IPS-18c (cell line): Measurements from ENCODE around the gene CA5A.
"Not testable (repeated sequence)": the region's sequence is repeated elsewhere in the genome, so short reads cannot be mapped to it uniquely, and the experiment has no call there.

Source experiments
- H3K4me3 ChIP-seq: 2 replicates; pipeline ENCODE4 v1.7.0; 2013; ENCODE audit warnings: low read depth, mild to moderate bottlenecking, low read length, moderate library complexity; ENCODE audit not compliant: insufficient read depth
- H3K9me3 ChIP-seq: one replicate; pipeline ENCODE4 v1.6.1; 2013; ENCODE audit warnings: mild to moderate bottlenecking, low read length, moderate library complexity; ENCODE audit not compliant: control insufficient read depth, insufficient read depth

Gene CA5A

DNA sequence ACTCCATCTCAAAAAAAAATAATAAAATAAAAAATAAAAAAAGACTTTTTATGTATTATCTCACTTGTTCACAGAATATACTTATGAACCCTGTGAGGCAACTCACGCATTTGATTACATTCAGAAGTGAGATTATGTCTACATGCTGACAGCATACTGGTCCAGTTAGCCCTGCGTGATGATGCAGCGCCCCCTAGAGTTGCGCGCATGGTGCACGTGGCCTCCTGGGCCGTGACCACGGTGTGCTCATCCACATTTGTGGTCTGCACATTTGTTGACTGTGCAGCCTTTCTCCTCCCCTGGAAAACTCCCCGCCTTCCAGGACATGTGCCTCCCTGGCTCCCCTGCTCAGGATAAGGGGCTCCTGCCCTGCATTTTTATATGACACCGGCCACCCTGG is 46.6 kb downstream of the CA5A start:
- H3K9me3 ChIP-seq, H3K4me3 ChIP-seq: not testable (repeated sequence)

DNA sequence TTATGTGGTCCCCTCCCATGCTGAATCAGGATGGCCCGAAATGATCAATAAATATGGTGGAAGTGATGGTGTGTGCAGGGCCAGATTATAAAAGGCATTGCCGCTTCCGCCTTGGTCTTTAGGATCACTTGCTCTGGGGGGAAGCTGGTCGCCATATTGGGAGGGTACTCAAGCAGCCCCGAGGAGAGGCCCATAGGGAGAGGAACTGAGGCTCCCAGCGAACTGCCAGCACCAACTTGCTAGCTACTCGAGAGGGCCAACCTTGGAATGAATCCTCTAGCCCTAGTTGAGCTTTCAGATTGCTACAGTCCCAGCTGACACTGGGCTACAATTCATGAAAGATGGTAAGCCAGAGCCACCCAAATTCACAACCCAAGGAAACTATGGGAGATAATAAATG is 48.0 kb downstream of the CA5A start:
- H3K9me3 ChIP-seq, H3K4me3 ChIP-seq: not testable (repeated sequence)

DNA sequence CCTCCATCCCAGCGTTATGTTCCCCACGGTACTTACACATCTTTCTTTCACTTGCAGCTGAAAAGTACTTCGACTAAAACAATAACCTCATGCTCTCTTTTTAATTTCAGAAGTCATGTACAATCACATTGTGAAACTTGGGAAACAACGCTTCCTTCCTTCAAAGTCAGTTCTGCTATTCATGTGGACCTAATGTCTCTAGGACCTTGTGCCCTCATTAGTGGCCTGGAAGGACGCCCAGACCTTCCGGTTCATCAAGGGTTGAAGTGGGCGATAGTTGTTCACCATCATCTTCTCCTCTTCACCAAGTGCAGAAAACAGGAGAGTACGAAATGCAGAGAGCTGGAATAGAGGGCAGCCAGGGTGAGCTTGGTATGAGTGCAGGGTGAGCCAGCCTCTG is 48.4 kb downstream of the CA5A start:
- H3K9me3 ChIP-seq, H3K4me3 ChIP-seq: not testable (repeated sequence)

DNA sequence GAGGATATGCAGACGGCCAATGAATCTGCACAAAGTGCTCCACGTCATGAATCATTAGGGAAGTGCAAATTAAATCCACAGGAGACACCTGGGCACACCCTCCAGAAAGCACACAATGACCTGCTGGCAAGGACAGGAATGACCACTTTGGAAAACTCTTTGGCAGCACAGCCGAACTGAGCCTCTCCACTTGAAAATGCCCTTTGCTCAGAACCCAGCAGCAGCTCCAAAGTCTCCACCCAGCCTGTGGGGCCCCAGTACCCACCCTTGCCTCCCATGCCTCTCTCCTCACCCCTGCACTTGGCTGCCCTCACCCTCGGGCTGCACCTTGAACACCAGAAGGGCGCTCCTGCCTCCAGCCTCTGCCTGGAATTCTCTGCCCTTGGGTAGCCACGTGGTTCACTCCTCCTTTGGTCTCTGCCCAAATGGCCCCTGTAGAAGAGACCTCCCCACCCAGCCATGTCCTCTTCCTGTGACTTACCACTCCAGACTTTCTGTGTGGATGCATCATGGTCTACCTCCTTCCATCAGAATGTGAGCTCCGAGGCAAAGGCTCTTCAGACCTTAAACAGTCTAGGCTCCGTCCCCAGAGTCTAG is 50.9 kb downstream of the CA5A start:
- H3K4me3 ChIP-seq, H3K9me3 ChIP-seq: not testable (repeated sequence)

DNA sequence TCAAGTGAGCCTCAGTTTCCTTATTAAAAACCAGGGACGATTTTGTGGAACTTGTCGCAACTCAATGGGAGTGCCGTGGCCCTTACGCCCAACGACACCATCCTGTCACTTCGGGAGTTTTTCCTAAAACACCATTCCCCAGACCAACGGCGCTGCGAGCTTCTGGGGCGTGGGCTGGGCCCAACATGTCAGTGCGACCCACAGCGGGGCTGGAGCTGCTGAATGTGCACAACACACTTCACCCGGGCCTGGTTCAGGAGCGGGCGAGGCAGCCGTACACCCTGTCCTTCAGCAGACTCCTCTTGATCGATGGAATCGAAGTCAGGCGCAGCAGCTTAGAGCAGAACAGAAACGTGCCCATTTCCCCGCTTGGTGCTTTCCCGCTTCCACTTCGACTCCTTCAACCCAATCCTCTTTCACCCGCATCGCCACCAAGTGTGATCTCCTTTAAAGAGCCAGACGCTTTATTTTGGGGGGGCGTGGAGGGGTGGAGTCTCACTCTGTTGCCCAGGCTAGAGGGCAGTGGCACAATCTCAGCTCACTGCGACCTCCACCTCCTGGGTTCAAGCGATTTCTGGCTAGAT is 53.8 kb downstream of the CA5A start:
- H3K4me3 ChIP-seq: no peak overlapping the region
- H3K9me3 ChIP-seq: no peaks in the 10 kb centered on the region

DNA sequence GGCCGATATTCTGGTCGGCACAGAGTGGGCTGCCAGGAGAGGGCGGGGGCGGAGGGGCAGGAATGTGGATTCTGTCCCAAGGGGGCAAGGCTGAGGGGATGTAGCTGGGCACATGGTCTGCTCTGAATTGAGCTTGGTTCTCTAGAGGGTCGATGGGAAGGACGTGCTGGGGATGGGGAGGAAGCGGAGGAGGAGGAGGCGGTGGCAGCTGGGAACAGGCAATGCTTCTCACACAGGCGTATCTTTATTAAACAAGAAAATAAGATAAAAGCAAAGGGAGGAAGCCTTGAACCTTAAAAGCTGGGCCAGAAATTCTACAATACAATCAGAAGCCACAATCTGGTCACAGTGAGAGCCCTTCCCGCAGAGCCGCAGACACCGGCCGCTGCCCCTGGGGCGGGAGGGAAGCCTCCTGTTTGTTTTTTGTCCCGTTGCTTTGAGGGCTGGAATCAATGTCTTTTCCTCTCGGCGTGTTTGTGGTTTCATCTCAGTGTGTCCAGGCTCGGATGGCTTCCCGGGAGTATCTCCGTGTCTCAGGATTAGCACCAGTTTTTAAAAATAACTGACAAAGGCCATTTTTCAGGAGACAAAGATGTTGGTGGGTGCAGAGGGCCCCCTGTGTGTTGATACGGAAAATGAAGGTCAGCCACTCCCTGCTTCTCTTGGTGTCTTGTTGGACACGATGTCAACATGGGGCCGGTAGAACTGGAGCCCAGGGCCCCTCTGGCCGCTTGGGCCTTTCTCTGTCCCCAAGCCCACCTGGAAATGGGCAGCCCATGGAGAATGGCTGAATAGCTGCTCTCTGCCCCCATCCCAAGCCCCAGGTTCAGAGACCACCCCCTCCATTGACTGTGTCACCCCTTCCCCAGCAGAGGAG is 54.8 kb downstream of the CA5A start:
- Histone ChIP-seq H3K9me3 (no peaks in the 10 kb centered on the region), H3K4me3 (no peak overlapping the region)

DNA sequence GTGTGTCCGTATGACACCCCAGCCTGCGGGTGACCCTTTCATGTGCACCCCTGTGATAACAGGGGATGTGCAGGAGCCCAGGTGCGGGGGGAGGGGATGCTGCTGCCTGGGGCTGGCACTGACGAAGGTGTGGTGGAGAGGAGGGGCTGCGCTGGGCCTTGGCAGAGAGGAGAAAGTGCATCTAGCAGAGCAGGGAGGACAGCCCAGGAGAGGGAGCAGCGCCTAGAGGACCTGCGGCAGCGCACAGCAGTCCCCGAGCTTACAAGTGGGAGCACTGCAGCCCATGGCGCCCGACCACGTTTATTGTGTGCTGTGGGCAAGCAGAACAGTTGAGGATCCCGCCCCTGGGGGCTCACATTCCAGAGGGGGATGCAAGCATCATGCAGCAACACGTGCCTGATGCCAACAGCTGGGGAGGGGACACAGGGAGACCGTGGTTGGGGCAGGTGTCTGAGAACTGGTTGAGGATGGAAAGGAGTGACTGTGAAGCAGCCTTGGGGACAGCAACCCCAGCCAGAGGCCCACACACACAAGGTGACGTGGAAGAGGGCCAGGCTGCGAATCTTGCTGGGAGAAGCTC is 56.1 kb downstream of the CA5A start:
- H3K4me3 ChIP-seq: no peak overlapping the region
- H3K9me3 ChIP-seq: no peaks in the 10 kb centered on the region

DNA sequence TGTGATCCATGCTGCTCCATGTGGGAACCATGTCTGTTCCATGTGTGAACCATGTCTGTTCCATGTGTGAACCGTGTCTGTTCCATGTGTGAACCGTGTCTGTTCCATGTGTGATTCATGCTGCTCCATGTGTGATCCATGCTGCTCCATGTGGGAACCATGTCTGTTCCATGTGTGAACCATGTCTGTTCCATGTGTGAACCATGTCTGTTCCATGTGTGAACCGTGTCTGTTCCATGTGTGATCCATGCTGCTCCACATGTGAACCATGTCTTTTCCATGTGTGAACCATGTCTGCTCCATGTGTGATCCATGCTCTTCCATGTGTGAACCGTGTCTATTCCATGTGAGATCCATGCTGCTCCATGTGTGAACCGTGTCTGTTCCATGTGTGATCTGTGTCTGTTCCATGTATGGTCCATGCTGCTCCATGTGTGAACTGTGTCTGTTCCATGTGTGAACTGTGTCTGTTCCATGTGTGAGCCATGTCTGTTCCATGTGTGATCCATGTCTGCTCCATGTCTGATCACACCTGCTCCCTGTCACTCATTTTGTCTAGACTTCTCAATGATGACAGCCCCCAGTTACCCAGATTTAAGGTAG is 56.8 kb downstream of the CA5A start:
- not testable (repeated sequence) for H3K9me3 ChIP-seq, H3K4me3 ChIP-seq

DNA sequence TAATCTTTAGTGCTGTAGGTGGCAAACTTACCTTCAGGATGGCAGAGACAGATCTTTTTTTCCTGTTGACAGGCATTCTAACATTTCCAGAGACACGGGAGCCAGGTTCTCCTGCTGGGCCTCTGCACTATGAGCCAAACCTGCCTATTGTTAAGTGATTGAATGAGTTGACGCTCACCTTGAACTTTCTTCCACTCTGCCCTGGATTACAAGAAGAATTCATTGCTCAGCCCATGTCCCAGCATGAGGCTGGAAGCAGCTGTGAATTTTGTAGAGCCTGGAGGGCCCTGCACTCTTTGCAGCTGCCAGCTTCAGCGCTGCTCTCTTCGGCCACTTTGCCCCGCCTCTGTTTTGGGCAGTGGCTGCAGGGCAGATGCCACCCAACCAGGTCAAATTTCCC is 57.6 kb downstream of the CA5A start:
- Histone ChIP-seq H3K9me3 (no peaks in the 10 kb centered on the region), H3K4me3 (no peak overlapping the region)

DNA sequence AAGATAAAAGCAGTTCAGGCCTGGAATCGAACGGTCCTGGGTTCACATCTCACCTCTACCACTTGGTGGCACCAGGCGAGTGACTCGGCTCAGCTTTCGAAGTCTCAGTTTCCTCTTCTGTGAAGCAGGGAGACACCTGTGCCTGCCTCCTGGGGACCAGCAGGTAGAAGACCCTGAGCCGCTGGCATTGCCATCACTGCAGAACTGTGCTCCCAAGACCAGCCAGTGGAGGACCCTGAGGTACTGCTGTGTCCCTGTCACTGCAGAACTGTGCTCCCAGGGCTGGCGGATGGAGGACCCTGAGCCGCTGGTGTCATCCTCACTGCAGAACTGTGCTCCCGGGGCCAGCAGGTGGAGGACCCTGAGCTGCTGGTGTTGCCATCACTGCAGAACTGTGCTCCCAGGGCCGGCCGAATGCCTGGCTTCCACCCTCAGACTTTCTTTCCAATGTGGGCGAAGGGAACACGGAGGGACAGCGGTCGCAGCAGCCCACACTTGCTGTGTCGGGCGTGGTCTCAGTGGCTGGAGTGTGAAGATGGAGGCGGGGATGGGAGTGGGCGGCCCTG is 58.3 kb downstream of the CA5A start:
- Histone ChIP-seq H3K4me3 (no peak overlapping the region), H3K9me3 (no peaks in the 10 kb centered on the region)

DNA sequence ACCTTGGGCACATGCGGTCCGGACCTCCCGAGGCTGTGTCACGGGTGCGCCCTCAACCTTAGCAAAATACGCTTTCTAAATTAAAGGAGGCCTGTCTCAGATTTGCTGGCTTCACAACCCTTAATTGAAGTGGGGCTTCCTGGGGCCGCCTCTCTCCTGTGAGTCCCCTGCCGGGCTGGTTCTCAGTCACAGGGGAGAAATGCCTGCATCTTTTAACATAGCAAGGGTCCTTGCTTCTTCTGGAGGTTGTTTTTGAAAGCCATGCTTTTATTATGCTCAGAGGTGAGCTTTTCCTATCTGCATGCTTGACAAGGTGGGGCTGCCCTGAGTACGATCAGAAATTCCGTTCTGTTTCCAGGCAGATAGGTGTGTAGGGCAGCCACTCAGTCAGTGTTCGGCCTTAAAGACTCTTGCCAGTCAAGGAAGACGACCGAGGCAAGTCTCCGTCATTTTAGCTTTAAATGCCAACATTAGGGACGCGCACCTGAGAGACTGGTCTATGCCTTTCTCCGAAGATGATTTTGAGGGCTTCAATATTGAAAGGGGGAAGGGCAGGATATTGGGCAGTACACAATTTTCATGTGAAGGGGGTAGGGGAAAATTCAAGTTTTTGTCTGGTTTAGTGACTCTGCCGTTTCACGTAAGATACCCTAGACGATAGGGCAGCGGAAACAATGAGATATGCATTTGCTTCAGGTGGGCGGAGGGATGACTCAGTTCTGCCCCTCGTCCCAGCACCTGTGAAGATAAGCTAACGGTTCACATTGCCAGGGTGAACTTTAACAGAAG is 61.5 kb downstream of the CA5A start:
- Histone ChIP-seq H3K9me3 (no peaks in the 10 kb centered on the region), H3K4me3 (no peak overlapping the region)

DNA sequence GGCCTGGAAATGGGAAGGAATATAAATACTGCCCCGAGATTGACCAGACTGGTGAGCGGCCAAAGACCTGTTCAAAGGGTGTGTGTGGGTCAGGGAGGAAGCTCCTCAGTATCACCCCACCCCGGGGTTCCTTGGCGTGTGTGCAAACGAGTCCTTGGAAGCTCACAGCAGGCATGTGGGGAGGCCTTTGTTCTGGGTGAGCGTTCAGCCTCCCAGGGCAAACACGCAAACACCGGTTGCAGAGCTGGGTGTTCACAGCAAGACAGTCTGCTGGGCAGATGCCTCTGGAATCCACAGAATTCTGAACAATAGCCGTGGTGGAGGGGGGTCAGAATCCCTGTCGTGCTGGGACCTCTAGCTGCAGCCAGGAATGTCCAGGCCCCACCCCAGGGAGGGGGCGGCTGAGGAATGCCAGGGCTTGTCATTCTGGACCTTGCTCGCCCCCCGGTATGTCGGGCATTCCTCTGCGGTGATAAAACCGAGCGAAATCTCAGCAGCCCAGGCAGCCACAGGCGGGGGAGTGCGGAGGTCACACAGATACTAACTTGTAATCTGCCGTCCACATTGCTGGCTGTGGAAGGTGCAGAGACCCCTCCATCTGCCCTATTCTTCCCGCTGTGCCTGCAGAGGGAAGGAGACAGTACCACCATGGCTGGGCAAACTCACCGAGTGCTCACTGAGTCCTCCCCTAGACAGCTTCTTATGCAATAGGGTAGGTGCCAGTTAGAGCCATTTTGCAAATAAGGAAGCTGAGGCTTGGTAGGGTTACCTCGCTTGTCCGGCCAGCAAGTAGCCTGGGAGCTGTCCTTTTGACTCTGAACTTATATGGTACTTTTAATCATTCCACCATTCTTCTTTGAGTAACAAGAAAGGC is 65.7 kb downstream of the CA5A start:
- H3K4me3 ChIP-seq, H3K9me3 ChIP-seq: not testable (repeated sequence)

DNA sequence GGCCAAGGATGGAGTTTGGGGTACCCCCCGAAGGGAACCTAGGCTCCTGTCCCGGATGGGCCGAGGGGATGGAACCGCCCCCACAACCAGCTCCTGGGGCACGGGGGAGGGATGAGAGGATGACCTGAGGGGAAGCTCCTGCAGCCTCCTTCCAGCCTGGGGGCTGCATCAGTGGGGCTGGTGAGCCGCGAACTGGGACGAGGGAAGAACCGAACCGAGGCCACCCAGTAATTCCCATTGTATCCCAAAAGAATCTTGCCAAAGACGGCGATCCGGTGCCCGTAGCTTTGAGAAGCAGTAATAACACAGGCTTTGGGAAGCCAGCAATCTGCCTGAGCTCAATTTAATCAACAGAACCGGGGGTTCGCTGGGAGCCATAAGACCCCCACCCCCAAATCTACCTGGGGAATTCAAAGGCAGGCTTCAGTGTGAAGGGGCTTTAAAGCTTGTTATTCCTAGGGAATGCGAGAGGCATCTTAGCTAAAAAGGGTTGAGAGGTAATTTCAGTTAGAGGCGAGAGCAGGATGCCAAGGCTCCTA is 66.4 kb downstream of the CA5A start:
- not testable (repeated sequence) for H3K4me3 ChIP-seq, H3K9me3 ChIP-seq

DNA sequence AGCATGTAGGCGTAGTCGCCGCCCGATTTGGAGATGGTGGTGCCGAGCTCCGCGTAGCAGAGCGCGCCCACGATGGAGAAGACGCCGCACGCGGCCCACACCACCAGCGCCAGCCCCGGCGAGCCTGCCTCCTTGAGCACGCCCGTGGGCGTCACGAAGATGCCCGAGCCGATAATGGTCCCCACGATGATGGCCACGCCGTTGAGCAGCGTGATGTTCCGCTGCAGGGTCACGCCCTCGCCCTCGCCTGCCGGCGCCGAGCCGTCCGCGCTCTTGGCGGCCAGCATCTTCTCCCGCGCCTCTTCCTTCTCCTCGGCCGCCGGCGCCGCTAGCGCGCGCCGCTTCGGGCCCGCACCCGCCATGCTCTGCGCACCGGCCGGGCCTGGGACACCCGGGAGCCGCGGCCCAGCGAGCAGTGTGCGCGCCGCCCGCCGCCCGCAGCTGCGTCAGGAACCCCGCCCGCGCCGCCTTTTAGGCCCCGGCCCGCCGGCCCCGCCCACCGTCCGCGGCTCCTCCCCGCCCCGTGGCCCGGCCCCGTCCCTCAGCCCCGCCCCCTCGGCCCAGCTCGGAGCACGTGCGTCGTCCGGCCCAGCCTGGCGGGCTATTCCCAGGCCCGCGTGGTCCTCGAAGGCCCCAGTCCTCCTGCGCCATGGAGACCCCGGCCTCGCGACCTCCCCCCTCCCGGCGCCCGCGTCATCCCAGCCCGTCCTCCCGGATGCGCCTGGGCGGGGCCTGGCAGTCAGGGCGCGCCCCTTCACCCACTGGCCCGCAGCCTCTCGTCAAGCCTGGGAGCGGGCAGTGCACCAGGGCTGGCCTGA is 67.1 kb downstream of the CA5A start, which contains the start of gene SLC7A5:
Gene SLC7A5, minus strand, starts transcription at position 447 of the 818 bp plus-strand sequence. Its CDS starts 85 bp downstream, at position 362.
- not testable (repeated sequence) for H3K9me3 ChIP-seq
- peak within 1 kb of the TSS; percentile 31 for H3K4me3 ChIP-seq
